ENCODE data around the gene MAPK12.

- no peak for TF ChIP-seq CTCF (IDR thresholded peaks at IDR 0.05)
- no peak for TF ChIP-seq EP300 (IDR thresholded peaks at IDR 0.05)
These were observed 56.9 kb downstream of the MAPK12 start for GRCh38 chr22:50204571-50204970.
